ENCODE data around the gene PTPN3. TPM values are rescaled to one million over a fixed set of nuclear protein-coding genes. Genes with fewer than 3 reads are reported as not detected.

Gene PTPN3
- total and polyA plus RNA-seq, 2 donors (not counting 1 experiment from before 2014, with no cell fraction given), result not detected

DNA sequence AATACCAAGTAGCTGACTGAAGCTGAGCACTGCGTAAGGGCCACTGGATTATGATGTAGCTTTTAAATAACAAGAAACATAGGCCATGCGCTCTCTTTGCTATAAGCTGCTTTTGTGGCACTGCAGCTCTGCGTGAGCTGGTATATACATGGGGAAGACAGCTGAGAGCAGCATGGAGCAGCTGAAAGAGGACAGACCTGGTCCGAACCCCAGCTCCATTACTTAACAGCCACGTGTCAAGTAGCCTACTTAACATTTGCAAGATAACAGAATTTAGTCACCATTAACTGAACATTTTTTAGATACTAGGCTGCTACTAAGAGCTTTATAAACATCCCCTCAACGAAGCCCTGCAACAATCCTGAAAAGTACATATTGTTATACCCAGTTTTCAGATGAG lies 69.3 kb downstream of the PTPN3 start:
- DNase-seq, result no peak
- Histone ChIP-seq H3K4me3 (ENCODE audit: control extremely low read depth in 1 of 5, extremely low read depth in 1 of 5, insufficient read depth in 1 of 5, low read depth in 2 of 5, low read length in 4 of 5) (no peak overlapping the region), H3K9ac (ENCODE audit: low read length) (no peak overlapping the region), H3K36me3 (replicated peaks in 1 of 2; ENCODE audit: control extremely low read depth in 1 of 2, control insufficient read depth in 1 of 2, extremely low read depth in 1 of 2, insufficient read depth in 2 of 2, low read length in 1 of 2) (no peaks in the 10 kb centered on the region), H3K27ac (ENCODE audit: low read length in 2 of 2) (no peak overlapping the region), H3K79me2 (ENCODE audit: control insufficient read depth, insufficient read depth, low read length) (no peaks in the 10 kb centered on the region), H3K4me1 (ENCODE audit: control insufficient read depth in 2 of 2, insufficient read depth in 2 of 2, low read length in 2 of 2) (no peaks in the 10 kb centered on the region), H3K27me3 (replicated peaks in 1 of 4; ENCODE audit: control extremely low read depth in 1 of 4, control insufficient read depth in 3 of 4, insufficient read depth in 4 of 4, low read length in 3 of 4) (peaks cover 0 to 2% (median 0%) of the 10 kb centered on the region in 4 experiments), H4K20me1 (ENCODE audit: control insufficient read depth, insufficient read depth, low read length, poor library complexity, severe bottlenecking) (no peaks in the 10 kb centered on the region), H3K9me3 (ENCODE audit: control extremely low read depth in 1 of 3, control insufficient read depth in 2 of 3, insufficient read depth in 1 of 3, low read length in 2 of 3) (peaks cover 0 to 3% (median 0%) of the 10 kb centered on the region in 3 donors), H2AFZ (ENCODE audit: insufficient read depth, low read depth, low read length, poor library complexity, severe bottlenecking) (no peak overlapping the region), H3K4me2 (replicated peaks; ENCODE audit: low read depth, low read length, poor library complexity, severe bottlenecking) (no peak overlapping the region)
- no peak for ATAC-seq (ENCODE audit: low read depth)
- Mint-ChIP-seq H3K4me3 (no peak overlapping the region), H3K27ac (no peak overlapping the region), H3K27me3 (peaks cover 4% of the 10 kb centered on the region), H3K4me1 (no peaks in the 10 kb centered on the region), H3K9me3 (ENCODE audit: insufficient read depth) (no peaks in the 10 kb centered on the region)
- no peak for TF ChIP-seq EZH2 (IDR thresholded peaks at IDR 0.05; ENCODE audit: borderline replicate concordance, insufficient read depth, low read depth, low read length, poor library complexity, severe bottlenecking)
- TF ChIP-seq, protein P1, sequence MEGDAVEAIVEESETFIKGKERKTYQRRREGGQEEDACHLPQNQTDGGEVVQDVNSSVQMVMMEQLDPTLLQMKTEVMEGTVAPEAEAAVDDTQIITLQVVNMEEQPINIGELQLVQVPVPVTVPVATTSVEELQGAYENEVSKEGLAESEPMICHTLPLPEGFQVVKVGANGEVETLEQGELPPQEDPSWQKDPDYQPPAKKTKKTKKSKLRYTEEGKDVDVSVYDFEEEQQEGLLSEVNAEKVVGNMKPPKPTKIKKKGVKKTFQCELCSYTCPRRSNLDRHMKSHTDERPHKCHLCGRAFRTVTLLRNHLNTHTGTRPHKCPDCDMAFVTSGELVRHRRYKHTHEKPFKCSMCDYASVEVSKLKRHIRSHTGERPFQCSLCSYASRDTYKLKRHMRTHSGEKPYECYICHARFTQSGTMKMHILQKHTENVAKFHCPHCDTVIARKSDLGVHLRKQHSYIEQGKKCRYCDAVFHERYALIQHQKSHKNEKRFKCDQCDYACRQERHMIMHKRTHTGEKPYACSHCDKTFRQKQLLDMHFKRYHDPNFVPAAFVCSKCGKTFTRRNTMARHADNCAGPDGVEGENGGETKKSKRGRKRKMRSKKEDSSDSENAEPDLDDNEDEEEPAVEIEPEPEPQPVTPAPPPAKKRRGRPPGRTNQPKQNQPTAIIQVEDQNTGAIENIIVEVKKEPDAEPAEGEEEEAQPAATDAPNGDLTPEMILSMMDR (IDR thresholded peaks at IDR 0.05), result no peak
- ChIA-PET POLR2A (no interaction called here), CTCF (interaction anchor here (0.6 to 1.4 kb wide), 4 partner anchors 12 to 320 kb away, joined by 3 to 4 read pairs (median 4); no protein-coding TSS in a partner anchor)
- 87% methylated on average over 4 of the region's 6 CpGs for WGBS (ENCODE audit: insufficient coverage)
- intact Hi-C loops (cut with micrococcal nuclease), result no loop called here

DNA sequence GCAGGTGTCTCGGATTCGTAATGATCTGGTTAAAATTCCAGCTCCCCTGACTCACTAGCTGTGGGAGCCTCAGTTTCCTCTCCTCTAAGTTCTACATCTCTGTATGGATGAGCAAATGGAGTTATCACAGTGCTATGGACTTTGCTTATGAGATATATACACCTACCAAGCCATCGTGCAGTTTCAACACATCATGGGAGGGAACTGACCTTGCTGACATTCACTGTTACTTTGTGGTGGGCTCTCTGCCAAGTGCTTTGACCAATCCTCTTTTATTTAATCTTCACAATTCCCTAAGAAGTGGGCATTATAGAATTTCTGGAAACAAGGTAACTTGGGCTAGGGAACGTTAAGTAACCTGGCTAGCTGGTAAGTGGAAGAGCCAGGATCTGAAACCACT lies 70.2 kb downstream of the PTPN3 start:
- H3K4me1 ChIP-seq (ENCODE audit: control insufficient read depth in 2 of 2, insufficient read depth in 2 of 2, low read length in 2 of 2), result no peaks in the 10 kb centered on the region
- no peak overlapping the region for H3K27ac Mint-ChIP-seq

More for the DNA sequence above, 70.2 kb downstream of the PTPN3 start:
- DNase-seq (no peak), ATAC-seq (ENCODE audit: low read depth) (no peak)
- no peaks in the 10 kb centered on the region for H3K36me3 ChIP-seq (replicated peaks in 1 of 2; ENCODE audit: control extremely low read depth in 1 of 2, control insufficient read depth in 1 of 2, extremely low read depth in 1 of 2, insufficient read depth in 2 of 2, low read length in 1 of 2)
- peaks cover 0 to 2% (median 0%) of the 10 kb centered on the region in 4 experiments for H3K27me3 ChIP-seq (replicated peaks in 1 of 4; ENCODE audit: control extremely low read depth in 1 of 4, control insufficient read depth in 3 of 4, insufficient read depth in 4 of 4, low read length in 3 of 4)
- CTCF ChIA-PET, result interaction anchor here (1.2 to 1.4 kb wide), 2 partner anchors 18 to 40 kb away, joined by 3 read pairs; no protein-coding TSS in a partner anchor
- intact Hi-C loops (cut with micrococcal nuclease), result no loop called here
- H3K4me2 ChIP-seq (replicated peaks; ENCODE audit: low read depth, low read length, poor library complexity, severe bottlenecking), result no peak overlapping the region
- no peak overlapping the region for H3K9ac ChIP-seq (ENCODE audit: low read length)
- Mint-ChIP-seq H3K4me1 (peaks cover 3% of the 10 kb centered on the region), H3K9me3 (ENCODE audit: insufficient read depth) (no peaks in the 10 kb centered on the region), H3K4me3 (no peak overlapping the region), H3K27me3 (peaks cover 4% of the 10 kb centered on the region)
- H4K20me1 ChIP-seq (ENCODE audit: control insufficient read depth, insufficient read depth, low read length, poor library complexity, severe bottlenecking), result no peaks in the 10 kb centered on the region
- no peak for TF ChIP-seq EZH2 (IDR thresholded peaks at IDR 0.05; ENCODE audit: borderline replicate concordance, insufficient read depth, low read depth, low read length, poor library complexity, severe bottlenecking)
- TF ChIP-seq, protein P1 (IDR thresholded peaks at IDR 0.05), result no peak
- H3K9me3 ChIP-seq (ENCODE audit: control extremely low read depth in 1 of 3, control insufficient read depth in 2 of 3, insufficient read depth in 1 of 3, low read length in 2 of 3), result peaks cover 0 to 3% (median 0%) of the 10 kb centered on the region in 3 donors
- WGBS (ENCODE audit: insufficient coverage), result 71% methylated on average over 1 of the region's 4 CpGs
- H2AFZ ChIP-seq (ENCODE audit: insufficient read depth, low read depth, low read length, poor library complexity, severe bottlenecking), result no peak overlapping the region
- H3K79me2 ChIP-seq (ENCODE audit: control insufficient read depth, insufficient read depth, low read length), result no peaks in the 10 kb centered on the region
- no peak overlapping the region for H3K27ac ChIP-seq (ENCODE audit: low read length in 2 of 2)
- H3K4me3 ChIP-seq (ENCODE audit: control extremely low read depth in 1 of 5, extremely low read depth in 1 of 5, insufficient read depth in 1 of 5, low read depth in 2 of 5, low read length in 4 of 5), result no peak overlapping the region
- POLR2A ChIA-PET, result no interaction called here

All from B cell (primary cell).